ENCODE results near the gene SZT2.

The SZT2 gene

DNA sequence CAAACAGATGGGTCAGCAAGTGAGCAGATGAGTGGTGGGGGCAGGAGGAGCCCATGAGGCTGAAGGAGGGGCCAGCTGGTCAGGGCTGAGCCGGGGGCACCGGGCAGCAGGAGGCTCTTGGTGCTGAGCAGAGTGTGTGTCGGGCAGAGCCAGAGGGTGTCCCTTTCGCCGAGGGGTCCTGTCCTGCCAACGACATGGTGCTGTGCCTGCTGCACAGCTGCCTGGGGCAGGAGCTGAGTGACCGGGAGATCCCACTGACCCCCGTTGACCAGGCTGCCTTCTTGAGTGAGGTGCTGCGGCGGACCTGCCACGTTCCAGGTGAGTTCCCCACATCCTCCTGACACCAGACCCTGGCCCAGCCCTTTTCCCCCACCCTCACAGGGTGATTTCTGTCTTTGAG is 36.5 kb downstream of the SZT2 start:
- DNase-seq = no peak

DNA sequence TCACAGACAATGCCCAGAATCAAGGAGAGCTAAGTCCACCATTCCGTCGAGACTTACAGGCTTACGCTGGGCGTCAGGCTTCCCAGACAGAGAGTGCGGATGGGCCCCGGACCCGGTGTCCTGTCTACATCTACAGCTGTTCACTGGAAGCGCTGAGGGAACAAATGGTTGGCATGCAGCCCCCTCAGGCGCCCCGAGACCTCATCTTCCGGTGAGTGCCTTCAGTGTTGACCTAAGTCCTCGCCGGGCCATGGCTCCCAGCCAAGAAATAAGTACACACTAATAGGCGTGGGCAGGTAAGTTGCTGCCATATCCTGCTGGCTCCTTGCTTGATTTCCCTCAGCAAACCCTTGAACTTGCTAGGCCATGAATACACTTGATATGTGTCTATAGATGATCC is 37.8 kb downstream of the SZT2 start:
- no peak for DNase-seq

GRCh38 chr1:43427941-43428340 is 38.2 kb downstream of the SZT2 start:
- DNase-seq = no peak

DNA sequence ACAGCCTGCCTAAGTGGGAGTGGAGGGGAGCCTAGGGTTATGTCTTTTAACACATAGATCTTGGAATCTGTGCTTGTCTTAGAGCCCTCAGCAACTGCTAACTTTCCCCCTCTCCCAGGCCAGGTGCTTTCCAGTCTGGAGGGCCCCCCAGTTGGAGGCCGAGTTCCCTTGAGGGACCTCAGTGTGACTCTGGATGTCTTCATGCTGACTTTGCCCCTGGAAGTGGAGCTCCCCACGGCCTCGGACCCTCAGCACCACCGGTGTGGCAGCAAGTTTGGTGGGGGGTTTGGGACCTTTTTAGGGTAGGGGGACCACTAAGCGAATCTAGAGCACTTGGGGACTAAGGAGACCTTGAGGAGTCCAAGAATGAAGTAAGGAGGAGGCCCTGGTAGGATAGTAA is 41.1 kb downstream of the SZT2 start:
- DNase-seq = no peak

- DNase-seq = no peak
These were observed 42.0 kb downstream of the SZT2 start for GRCh38 chr1:43431676-43432075.

- DNase-seq = no peak
These were observed 42.6 kb downstream of the SZT2 start for GRCh38 chr1:43432171-43432860.

DNA sequence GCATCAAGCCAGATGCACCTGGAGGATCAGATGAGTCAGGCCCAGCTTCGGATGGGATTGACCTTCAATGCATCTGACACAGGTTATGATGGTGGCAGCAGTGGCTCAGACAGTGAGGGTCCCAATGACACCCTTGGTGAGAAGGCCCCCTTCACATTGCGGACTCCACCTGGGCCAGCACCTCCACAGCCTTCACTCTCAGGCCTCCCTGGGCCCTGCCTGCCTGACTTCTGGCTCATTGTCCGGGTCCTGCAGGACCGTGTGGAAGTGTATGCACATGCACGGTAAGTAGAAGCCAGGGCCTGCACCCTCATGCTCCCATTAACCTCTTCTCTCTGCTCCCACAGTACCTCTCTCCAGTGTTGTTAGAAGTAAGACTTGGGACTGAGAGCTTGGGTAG is 43.2 kb downstream of the SZT2 start:
- no peak for DNase-seq

GRCh38 chr1:43434256-43434655 is 44.6 kb downstream of the SZT2 start:
- no peak for DNase-seq

DNA sequence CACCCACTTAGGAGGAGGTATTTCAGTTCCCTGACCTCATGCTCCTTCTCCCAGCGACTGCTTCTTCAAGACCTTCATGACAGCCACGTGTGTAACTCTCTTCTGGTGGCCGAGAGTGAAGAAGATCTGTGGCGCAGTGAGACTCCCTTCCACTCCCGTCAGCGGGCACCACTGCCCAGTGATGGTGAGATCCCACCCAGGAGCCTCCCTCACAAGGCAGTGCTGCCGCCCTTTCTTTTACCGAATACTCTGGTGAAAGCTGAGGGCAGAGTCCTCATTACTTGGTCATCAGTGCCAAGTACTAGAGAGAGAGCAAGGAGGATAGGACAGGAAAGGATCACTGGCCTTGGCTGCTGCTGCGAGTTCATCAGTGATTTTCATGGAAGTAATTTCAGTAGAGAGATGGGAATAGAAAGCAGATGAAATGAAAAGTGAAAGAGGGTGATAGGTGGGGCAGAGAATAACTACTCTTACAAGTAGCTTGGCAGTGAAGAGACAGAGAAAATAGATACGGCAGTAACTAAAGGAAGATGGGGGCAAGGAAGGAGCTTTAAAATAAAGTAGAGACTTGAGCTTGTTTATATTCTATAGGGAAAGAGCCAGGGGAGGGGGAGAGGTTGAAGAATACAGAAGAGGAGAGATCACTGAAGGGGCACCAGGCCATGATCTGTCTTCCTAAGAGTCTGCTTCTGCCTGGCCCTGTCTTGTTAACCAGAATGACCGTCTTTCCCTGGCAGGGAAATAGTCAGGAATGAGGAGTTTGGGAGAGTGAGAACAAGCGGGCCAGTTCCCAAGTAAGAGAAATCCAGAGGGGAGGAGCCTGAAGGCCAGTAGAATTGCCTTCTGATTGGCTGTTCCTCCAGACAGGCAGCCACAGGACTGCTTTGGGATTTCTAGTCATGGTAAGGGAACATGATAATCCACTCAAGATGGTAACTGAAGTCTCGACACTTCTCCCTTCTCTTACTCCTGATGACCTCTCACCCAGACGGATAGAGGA is 45.7 kb downstream of the SZT2 start:
- DNase-seq = peak; percentile 66

GRCh38 chr1:43436371-43436770 is 46.7 kb downstream of the SZT2 start:
- peak; percentile 14 for DNase-seq

- no peak for DNase-seq
These were observed 47.6 kb downstream of the SZT2 start for GRCh38 chr1:43437031-43437973.

DNA sequence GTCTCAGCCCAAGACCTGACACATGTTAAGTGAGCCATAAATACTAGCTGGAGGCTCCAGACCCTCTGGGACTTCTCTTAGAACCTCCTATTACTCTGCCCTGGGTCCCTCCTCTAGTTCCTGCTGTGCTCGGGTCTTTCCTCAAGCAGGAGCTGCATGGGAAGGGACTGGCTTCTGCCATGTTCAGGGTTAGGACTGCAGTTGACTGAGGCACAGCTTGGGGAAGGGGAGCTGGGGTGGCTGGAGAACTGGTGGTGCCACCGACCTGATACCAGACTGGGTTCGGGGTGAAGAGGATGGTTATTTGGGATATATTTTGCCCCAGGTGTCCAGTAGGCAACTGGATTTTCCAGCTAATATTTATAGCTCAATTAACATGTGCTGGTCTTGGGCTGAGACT is 48.3 kb downstream of the SZT2 start:
- DNase-seq = no peak

GRCh38 chr1:43438576-43438952 is 48.9 kb downstream of the SZT2 start:
- no peak for DNase-seq

GRCh38 chr1:43438953-43439581 is 49.4 kb downstream of the SZT2 start:
- no peak for DNase-seq

GRCh38 chr1:43439781-43440180 is 50.1 kb downstream of the SZT2 start:
- DNase-seq = no peak

GRCh38 chr1:43440358-43440757 is 50.7 kb downstream of the SZT2 start:
- no peak for DNase-seq

DNA sequence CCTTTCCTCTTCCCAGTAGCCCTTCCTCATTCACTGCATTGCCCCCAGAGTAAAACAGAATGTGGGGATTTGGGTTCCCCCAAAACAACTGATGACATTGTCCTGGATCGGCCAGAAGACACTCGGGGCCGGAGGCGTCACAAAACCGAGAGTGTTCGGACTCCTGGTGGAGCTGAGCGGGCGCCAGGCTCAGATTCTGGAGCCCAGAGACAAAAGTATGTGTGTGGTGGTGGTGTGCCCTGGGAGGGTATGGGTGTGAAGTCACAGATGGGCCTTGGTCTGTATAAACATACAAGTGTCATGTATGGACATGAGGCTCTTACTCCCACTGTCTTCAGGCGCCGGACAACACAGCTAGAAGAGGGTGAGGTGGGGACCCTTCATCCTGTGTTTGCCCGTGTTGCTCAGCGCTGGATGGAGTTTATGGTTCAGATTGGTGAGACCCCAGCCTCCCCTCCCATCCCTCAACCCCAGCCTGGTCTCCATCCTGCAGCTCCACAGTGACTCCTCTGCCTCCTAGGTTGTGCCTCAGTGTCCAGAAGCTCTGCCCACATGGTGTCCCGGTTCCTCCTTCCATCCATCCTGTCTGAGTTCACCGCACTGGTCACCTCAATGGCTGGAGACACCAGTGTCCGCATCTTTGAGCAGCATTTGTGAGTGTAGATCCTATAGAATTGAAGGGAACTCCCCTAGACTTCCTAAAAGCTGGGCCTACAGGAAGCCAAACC is 51.6 kb downstream of the SZT2 start:
- no peak for DNase-seq

GRCh38 chr1:43441894-43442637 is 52.4 kb downstream of the SZT2 start:
- no peak for DNase-seq

DNA sequence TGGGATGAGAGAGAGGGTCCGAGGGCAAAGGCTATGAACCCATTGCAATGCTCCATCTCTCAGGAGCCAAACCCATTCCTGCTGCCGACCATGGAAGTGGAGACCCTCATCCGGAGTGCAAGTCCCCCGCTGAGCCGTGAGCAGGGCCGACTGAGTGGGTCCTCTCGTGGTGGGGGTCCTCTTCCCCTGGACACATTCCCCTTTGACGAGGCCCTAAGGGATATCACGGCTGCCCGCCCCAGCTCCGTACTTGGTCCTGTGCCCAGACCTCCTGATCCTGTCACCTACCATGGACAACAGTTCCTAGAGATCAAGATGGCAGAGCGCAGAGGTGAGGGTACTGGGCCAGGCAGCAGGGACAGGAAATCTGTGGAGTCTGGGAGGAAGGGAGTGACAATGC is 53.1 kb downstream of the SZT2 start:
- no peak for DNase-seq

- DNase-seq = no peak
These were observed 53.7 kb downstream of the SZT2 start for GRCh38 chr1:43443197-43443946.
